ENCODE data around the gene NXT2.

DNA sequence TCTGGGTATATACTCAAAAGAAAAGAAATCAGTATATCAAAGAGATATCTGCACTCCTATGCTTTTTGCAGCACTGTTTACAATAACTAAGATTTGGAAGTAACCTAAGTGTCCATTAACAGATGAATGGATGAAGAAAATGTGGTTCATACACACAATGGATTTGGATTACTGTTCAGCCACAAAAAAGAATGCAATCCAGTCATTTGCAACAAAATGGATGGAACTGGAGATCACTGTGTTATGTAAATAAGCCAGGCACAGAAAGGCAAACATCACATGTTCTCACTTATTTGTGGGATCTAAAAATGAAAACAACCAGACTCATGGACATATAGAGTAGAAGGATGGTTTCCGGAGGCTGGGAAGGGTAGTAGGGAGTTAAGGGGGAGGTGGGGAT is 17.6 kb upstream of the NXT2 start:
- TF ChIP-seq, protein P1, sequence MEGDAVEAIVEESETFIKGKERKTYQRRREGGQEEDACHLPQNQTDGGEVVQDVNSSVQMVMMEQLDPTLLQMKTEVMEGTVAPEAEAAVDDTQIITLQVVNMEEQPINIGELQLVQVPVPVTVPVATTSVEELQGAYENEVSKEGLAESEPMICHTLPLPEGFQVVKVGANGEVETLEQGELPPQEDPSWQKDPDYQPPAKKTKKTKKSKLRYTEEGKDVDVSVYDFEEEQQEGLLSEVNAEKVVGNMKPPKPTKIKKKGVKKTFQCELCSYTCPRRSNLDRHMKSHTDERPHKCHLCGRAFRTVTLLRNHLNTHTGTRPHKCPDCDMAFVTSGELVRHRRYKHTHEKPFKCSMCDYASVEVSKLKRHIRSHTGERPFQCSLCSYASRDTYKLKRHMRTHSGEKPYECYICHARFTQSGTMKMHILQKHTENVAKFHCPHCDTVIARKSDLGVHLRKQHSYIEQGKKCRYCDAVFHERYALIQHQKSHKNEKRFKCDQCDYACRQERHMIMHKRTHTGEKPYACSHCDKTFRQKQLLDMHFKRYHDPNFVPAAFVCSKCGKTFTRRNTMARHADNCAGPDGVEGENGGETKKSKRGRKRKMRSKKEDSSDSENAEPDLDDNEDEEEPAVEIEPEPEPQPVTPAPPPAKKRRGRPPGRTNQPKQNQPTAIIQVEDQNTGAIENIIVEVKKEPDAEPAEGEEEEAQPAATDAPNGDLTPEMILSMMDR (IDR thresholded peaks at IDR 0.05 in 2 of 3, conservative IDR thresholded peaks at IDR 0.05 in 1 of 3; ENCODE audit: insufficient read depth in 2 of 3, low read depth in 1 of 3, low read length in 3 of 3), result no peak
- TF ChIP-seq SP1 (CRISPR knock-in tag; IDR thresholded peaks at IDR 0.05) (no peak), POLR2A (conservative IDR thresholded peaks at IDR 0.05) (no peak), ELK1 (CRISPR knock-in tag; IDR thresholded peaks at IDR 0.05) (no peak), ZNF512 (tag; IDR thresholded peaks at IDR 0.05) (no peak), ZNF121 (CRISPR knock-in tag; conservative IDR thresholded peaks at IDR 0.05) (no peak), TFAP4 (CRISPR knock-in tag; IDR thresholded peaks at IDR 0.05; ENCODE audit: borderline replicate concordance) (no peak), DIDO1 (tag; IDR thresholded peaks at IDR 0.05; ENCODE audit: low read depth) (no peak), ZNF586 (CRISPR knock-in tag; conservative IDR thresholded peaks at IDR 0.05) (no peak)
